GM18517 (cell line): ENCODE results near the gene KRTAP6-3.

ENCODE experiments used
- ATAC-seq: cut with Tn5 transposase; IDR thresholded peaks from one replicate; pipeline ENCODE4 v1.9.1; 2021; ENCODE audit warnings: mild to moderate bottlenecking, moderate library complexity; ENCODE audit not compliant: unreplicated experiment

The KRTAP6-3 gene

GRCh38 chr21:30623362-30623761, 31.1 kb downstream of the KRTAP6-3 start:
- no peak for ATAC-seq

- ATAC-seq = no peak
Observed at GRCh38 chr21:30625449-30626165, 33.4 kb downstream of the KRTAP6-3 start.

GRCh38 chr21:30628109-30628508, 35.9 kb downstream of the KRTAP6-3 start:
- no peak for ATAC-seq

GRCh38 chr21:30629200-30629599, 37.0 kb downstream of the KRTAP6-3 start:
- no peak for ATAC-seq

GRCh38 chr21:30634906-30635305, 42.7 kb downstream of the KRTAP6-3 start, which contains the start of gene KRTAP20-2:
TSS of gene KRTAP20-2 (plus strand) at chr21:30635206. CDS start at chr21:30635264, 58 bp downstream.
- no peak for ATAC-seq

GRCh38 chr21:30638686-30639085, 46.4 kb downstream of the KRTAP6-3 start:
- ATAC-seq = no peak

GRCh38 chr21:30642564-30642963, 50.3 kb downstream of the KRTAP6-3 start, which contains the start of gene KRTAP20-3:
TSS of gene KRTAP20-3 (plus strand) at chr21:30642864.
- no peak for ATAC-seq
